Fibroblast of mammary gland (primary cell): ENCODE data around the gene SCLT1.
A peak's percentile ranks its signal among the peaks of the same experiment; 100 is the strongest.

Source experiments
- DNase-seq: peaks from one replicate; pipeline ENCODE4 v3.0.0-alpha.2; 2010; ENCODE audit warnings: low read depth
- H3K4me3 ChIP-seq: 2 replicates; pipeline ENCODE4 v1.5.1; 2011; ENCODE audit warnings: low read depth, mild to moderate bottlenecking, low read length, moderate library complexity; ENCODE audit not compliant: control insufficient read depth
- TF ChIP-seq, protein P1 (sequence below): conservative IDR thresholded peaks from 2 replicates; pipeline ENCODE4 v1.5.1; 2011; ENCODE audit warnings: low read depth, low read length, inconsistent platforms; ENCODE audit not compliant: control insufficient read depth, insufficient read depth

Gene SCLT1

GRCh38 chr4:128921954-128922353 is 171.4 kb downstream of the SCLT1 start:
- no peak for DNase-seq
- TF ChIP-seq, protein P1, sequence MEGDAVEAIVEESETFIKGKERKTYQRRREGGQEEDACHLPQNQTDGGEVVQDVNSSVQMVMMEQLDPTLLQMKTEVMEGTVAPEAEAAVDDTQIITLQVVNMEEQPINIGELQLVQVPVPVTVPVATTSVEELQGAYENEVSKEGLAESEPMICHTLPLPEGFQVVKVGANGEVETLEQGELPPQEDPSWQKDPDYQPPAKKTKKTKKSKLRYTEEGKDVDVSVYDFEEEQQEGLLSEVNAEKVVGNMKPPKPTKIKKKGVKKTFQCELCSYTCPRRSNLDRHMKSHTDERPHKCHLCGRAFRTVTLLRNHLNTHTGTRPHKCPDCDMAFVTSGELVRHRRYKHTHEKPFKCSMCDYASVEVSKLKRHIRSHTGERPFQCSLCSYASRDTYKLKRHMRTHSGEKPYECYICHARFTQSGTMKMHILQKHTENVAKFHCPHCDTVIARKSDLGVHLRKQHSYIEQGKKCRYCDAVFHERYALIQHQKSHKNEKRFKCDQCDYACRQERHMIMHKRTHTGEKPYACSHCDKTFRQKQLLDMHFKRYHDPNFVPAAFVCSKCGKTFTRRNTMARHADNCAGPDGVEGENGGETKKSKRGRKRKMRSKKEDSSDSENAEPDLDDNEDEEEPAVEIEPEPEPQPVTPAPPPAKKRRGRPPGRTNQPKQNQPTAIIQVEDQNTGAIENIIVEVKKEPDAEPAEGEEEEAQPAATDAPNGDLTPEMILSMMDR, result no peak

DNA sequence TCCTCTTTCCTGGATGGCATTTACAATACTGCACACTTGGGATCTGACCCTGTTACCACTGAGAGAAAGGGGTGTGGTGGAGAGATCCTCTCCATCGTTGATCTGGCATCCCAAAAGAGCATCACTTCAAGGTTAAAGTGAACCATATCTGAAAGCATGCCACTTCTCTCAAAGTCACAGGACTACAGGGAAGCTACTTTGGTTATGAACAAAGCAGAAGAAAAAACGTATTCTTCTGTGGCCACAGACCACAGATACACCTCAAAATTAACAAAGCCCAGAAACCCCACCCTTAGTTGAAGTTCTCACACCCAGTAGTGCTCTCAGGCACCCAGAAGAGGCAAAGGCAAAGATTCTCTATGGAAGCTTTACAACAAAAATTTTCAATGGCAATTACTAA is 175.6 kb downstream of the SCLT1 start:
- no peak overlapping the region for H3K4me3 ChIP-seq
- DNase-seq, result no peak
- TF ChIP-seq, protein P1, result no peak

More at GRCh38 chr4:128921954-128922353, 171.4 kb downstream of the SCLT1 start:
- H3K4me3 ChIP-seq, result no peak overlapping the region

DNA sequence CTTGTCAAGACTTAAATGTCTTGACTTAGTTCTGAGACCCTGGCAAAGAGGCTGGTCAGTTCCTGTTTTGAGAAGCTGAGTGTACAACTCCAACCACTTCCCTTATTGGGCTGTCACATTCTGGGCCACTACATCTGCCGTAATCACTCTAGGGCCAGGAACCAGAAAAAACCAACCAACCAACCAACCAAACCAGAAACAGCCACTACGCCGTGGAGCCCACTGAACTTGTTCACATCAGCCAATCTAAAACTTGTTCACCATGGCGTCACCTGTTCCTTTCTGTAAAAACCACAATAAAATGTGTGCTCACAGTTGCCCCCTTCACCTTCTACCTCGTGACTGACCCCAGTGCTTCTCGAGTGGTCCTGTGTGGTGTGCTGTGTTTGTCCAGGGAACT is 176.5 kb downstream of the SCLT1 start:
- TF ChIP-seq, protein P1, result no peak
- DNase-seq, result no peak
- no peak overlapping the region for H3K4me3 ChIP-seq

DNA sequence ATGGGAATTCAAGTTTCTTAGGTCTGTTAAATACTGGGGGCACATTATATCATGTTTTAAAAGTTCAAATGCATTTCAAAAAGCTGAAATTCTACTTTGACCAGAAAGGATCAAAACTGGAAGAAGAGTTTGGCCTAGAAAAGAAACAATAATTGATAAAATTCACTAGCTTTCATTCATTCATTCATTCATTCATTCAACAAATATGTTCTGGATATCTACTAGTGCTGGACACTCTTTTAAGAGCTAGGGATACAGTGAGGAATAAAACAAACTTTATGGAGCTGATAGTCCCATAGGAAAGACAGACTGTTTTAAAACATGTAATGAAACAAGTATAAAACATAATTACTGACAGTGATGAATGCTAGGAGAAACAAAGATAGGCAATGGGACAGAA is 177.8 kb downstream of the SCLT1 start:
- TF ChIP-seq, protein P1, result no peak
- DNase-seq, result no peak
- H3K4me3 ChIP-seq, result no peak overlapping the region

GRCh38 chr4:128913228-128913627 is 180.1 kb downstream of the SCLT1 start:
- no peak overlapping the region for H3K4me3 ChIP-seq
- no peak for DNase-seq
- TF ChIP-seq, protein P1, result no peak

DNA sequence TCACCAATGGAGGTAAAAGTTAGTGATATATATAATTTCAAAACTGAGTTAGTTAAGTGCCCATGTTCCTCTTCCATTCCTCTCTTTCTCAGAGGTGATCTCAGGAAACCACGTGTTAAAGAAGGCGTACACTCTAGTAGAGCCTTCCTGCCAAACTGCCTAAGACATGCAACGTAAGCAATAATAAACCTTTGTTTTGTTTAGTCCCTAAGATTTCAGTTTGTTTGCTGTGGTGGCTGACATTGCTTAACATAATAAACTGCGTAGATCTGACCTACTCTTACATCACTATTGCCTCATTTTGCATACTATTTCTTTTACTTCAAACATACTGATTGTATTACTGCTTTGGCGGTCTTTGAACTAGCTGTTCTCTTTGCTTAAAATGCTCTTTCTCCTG is 184.6 kb downstream of the SCLT1 start:
- peak; percentile 5 for DNase-seq
- TF ChIP-seq, protein P1, result no peak
- no peak overlapping the region for H3K4me3 ChIP-seq

DNA sequence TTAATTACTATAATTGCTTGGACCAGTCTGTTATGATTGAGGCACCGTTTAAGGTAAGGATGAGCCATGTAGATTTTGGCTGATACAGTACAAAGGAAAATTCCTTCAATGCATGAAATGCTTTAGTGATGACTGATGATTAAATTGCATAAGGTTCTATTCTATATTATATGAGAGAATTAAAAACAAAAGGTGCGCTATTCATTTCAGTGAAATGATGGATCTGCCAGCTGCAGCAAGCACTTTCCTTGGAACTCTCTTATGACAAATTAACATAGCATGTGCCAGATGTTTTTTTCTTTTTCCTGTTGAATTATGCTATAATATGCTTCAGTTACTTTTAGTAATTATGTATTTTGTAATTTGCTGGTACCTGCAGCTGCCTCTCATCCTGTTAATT is 185.4 kb downstream of the SCLT1 start:
- no peak for DNase-seq
- TF ChIP-seq, protein P1, result no peak
- H3K4me3 ChIP-seq, result no peak overlapping the region
